OCI-LY3 (cell line): ENCODE results near the gene KLHL1.

Experiments used
- H2AFZ ChIP-seq: fragments of 200-600, 300-600 bp; shearing (Covaris generic); 2 replicates; pipeline ENCODE4 v1.6.0; 2014; ENCODE audit warnings: antibody characterized with exemption, low read depth, low read length
- H3K27ac ChIP-seq: fragments of 200-600, 300-600 bp; sonication (generic); 2 replicates; pipeline ENCODE4 v1.5.1; 2014; ENCODE audit warnings: mild to moderate bottlenecking, low read length, moderate library complexity, mixed read lengths
- H3K27me3 ChIP-seq: fragments of 200-600, 300-600 bp; sonication (generic); 2 replicates; pipeline ENCODE4 v1.6.1; 2014; ENCODE audit warnings: low read depth, low read length, mixed read lengths
- H3K36me3 ChIP-seq: fragments of 200-600, 300-600 bp; sonication (generic); replicated peaks from 2 replicates; pipeline ENCODE3; 2014; ENCODE audit warnings: low read depth, low read length, mixed read lengths
- H3K4me1 ChIP-seq: fragments of 300-600, 200-600 bp; sonication (generic); 2 replicates; pipeline ENCODE4 v1.6.1; 2014; ENCODE audit warnings: low read length, mixed read lengths
- H3K4me2 ChIP-seq: fragments of 200-600, 300-600 bp; sonication (generic); 2 replicates; pipeline ENCODE4 v1.6.1; 2014; ENCODE audit warnings: low read length, mixed read lengths
- H3K4me3 ChIP-seq: fragments of 300-600, 200-600 bp; sonication (generic); 2 replicates; pipeline ENCODE4 v1.5.1; 2014; ENCODE audit warnings: antibody characterized with exemption, mild to moderate bottlenecking, low read length, moderate library complexity
- H3K79me2 ChIP-seq: fragments of 300-600, 200-600 bp; shearing (Covaris generic); 2 replicates; pipeline ENCODE4 v1.6.1; 2014; ENCODE audit warnings: mild to moderate bottlenecking, low read length, mixed read lengths
- H3K9ac ChIP-seq: fragments of 300-600, 200-600 bp; shearing (Covaris generic); 2 replicates; pipeline ENCODE4 v1.6.0; 2014; ENCODE audit warnings: mild to moderate bottlenecking, low read length, moderate library complexity
- H3K9me3 ChIP-seq: fragments of 200-600, 300-600 bp; shearing (Covaris generic); 2 replicates; pipeline ENCODE4 v1.6.1; 2014; ENCODE audit warnings: low read length, mixed read lengths; ENCODE audit not compliant: insufficient read depth
- H4K20me1 ChIP-seq: fragments of 200-600, 300-600 bp; sonication (generic); 2 replicates; pipeline ENCODE4 v1.6.1; 2016; ENCODE audit warnings: low read length, mixed read lengths; ENCODE audit not compliant: insufficient read depth
- CTCF ChIP-seq: fragments of 200-600, 300-600 bp; sonication (generic); IDR thresholded peaks from 2 replicates; pipeline ENCODE4 v1.5.1; 2014; ENCODE audit warnings: antibody characterized with exemption, low read length, low read depth
- EZH2phosphoT487 ChIP-seq: fragments of 200-600 bp; shearing (Covaris generic); IDR thresholded peaks from 2 replicates; pipeline ENCODE4 v1.6.1; 2018; ENCODE audit warnings: antibody characterized with exemption, mixed run types, low read depth

KLHL1 gene

GRCh38 chr13:69950160-69950559 lies 158.1 kb downstream of the KLHL1 start:
- H3K4me2 ChIP-seq, result no peak overlapping the region
- TF ChIP-seq EZH2phosphoT487 (no peak), CTCF (no peak)
- no peaks in the 10 kb centered on the region for H3K9me3 ChIP-seq
- H3K27me3 ChIP-seq, result no peaks in the 10 kb centered on the region
- H3K36me3 ChIP-seq, result no peaks in the 10 kb centered on the region
- H2AFZ ChIP-seq, result no peak overlapping the region
- H3K9ac ChIP-seq, result no peak overlapping the region
- H3K79me2 ChIP-seq, result no peaks in the 10 kb centered on the region
- H4K20me1 ChIP-seq, result no peaks in the 10 kb centered on the region
- H3K27ac ChIP-seq, result no peak overlapping the region
- no peak overlapping the region for H3K4me3 ChIP-seq
- peaks cover 35% of the 10 kb centered on the region for H3K4me1 ChIP-seq

- TF ChIP-seq EZH2phosphoT487 (no peak), CTCF (no peak)
- peak overlapping the region; percentile 53 for H3K9ac ChIP-seq
- peak overlapping the region; percentile 85 for H3K4me2 ChIP-seq
Observed at GRCh38 chr13:69948016-69948415, 160.2 kb downstream of the KLHL1 start.

GRCh38 chr13:69947582-69947981 lies 160.7 kb downstream of the KLHL1 start:
- no peaks in the 10 kb centered on the region for H3K9me3 ChIP-seq
- no peaks in the 10 kb centered on the region for H3K27me3 ChIP-seq
- H3K27ac ChIP-seq, result peak overlapping the region; percentile 85
- peak overlapping the region; percentile 63 for H3K4me3 ChIP-seq
- H3K36me3 ChIP-seq, result no peaks in the 10 kb centered on the region
- peaks cover 35% of the 10 kb centered on the region for H3K4me1 ChIP-seq
- peak overlapping the region; percentile 53 for H3K9ac ChIP-seq
- no peaks in the 10 kb centered on the region for H4K20me1 ChIP-seq
- no peaks in the 10 kb centered on the region for H3K79me2 ChIP-seq
- H2AFZ ChIP-seq, result peak overlapping the region; percentile 92
- peak overlapping the region; percentile 85 for H3K4me2 ChIP-seq
- TF ChIP-seq CTCF, result no peak
- no peak for TF ChIP-seq EZH2phosphoT487

More at GRCh38 chr13:69948016-69948415, 160.2 kb downstream of the KLHL1 start:
- H3K4me1 ChIP-seq, result peaks cover 35% of the 10 kb centered on the region
- H3K4me3 ChIP-seq, result peak overlapping the region; percentile 63
- H2AFZ ChIP-seq, result peak overlapping the region; percentile 92
- no peaks in the 10 kb centered on the region for H3K27me3 ChIP-seq
- H3K9me3 ChIP-seq, result no peaks in the 10 kb centered on the region
- no peaks in the 10 kb centered on the region for H4K20me1 ChIP-seq
- no peaks in the 10 kb centered on the region for H3K36me3 ChIP-seq
- no peaks in the 10 kb centered on the region for H3K79me2 ChIP-seq
- H3K27ac ChIP-seq, result peak overlapping the region; percentile 85

- H4K20me1 ChIP-seq, result no peaks in the 10 kb centered on the region
- H3K79me2 ChIP-seq, result no peaks in the 10 kb centered on the region
- no peaks in the 10 kb centered on the region for H3K9me3 ChIP-seq
- no peak overlapping the region for H3K4me3 ChIP-seq
- H3K27ac ChIP-seq, result no peak overlapping the region
- H3K4me2 ChIP-seq, result no peak overlapping the region
- no peaks in the 10 kb centered on the region for H3K36me3 ChIP-seq
- peaks cover 32% of the 10 kb centered on the region for H3K4me1 ChIP-seq
- H2AFZ ChIP-seq, result no peak overlapping the region
- TF ChIP-seq CTCF, result no peak
- TF ChIP-seq EZH2phosphoT487, result no peak
- H3K27me3 ChIP-seq, result no peaks in the 10 kb centered on the region
- H3K9ac ChIP-seq, result no peak overlapping the region
Observed at GRCh38 chr13:69946511-69946910, 161.7 kb downstream of the KLHL1 start.
